Trophoblast cell (in vitro differentiated cells and primary cell): ENCODE data around the gene TAS1R3.

Experiments
- DNase-seq, 2 donors: peaks; one replicate each; pipeline ENCODE4 v3.0.0-alpha.2; 2016
- H2AFZ ChIP-seq: 2 replicates; pipeline ENCODE4 v1.6.1; 2013; ENCODE audit warnings: low read length, moderate library complexity, mild to moderate bottlenecking; ENCODE audit not compliant: insufficient read depth, poor library complexity
- H2AK5ac ChIP-seq: 2 replicates; pipeline ENCODE4 v1.6.1; 2013; ENCODE audit warnings: mild to moderate bottlenecking, low read length
- H2BK120ac ChIP-seq: 2 replicates; pipeline ENCODE4 v1.6.1; 2013; ENCODE audit warnings: low read length, mild to moderate bottlenecking, moderate library complexity; ENCODE audit not compliant: insufficient read depth, poor library complexity
- H2BK12ac ChIP-seq: 2 replicates; pipeline ENCODE4 v1.6.1; 2013; ENCODE audit warnings: mild to moderate bottlenecking, low read length, moderate library complexity
- H2BK5ac ChIP-seq: 2 replicates; pipeline ENCODE4 v1.6.1; 2013; ENCODE audit warnings: low read length, low read depth, moderate library complexity, mild to moderate bottlenecking; ENCODE audit not compliant: poor library complexity
- H3K14ac ChIP-seq: 2 replicates; pipeline ENCODE4 v1.6.1; 2013; ENCODE audit warnings: mild to moderate bottlenecking, low read length
- H3K18ac ChIP-seq: 2 replicates; pipeline ENCODE4 v1.6.1; 2013; ENCODE audit warnings: mild to moderate bottlenecking, low read length
- H3K23ac ChIP-seq: 2 replicates; pipeline ENCODE4 v1.6.1; 2013; ENCODE audit warnings: low read length
- H3K27ac ChIP-seq: 2 replicates; pipeline ENCODE4 v1.5.1; 2013; ENCODE audit warnings: low read depth, mild to moderate bottlenecking, inconsistent platforms, low read length, moderate library complexity
- H3K27me3 ChIP-seq: 2 replicates; pipeline ENCODE4 v1.6.1; 2013; ENCODE audit warnings: inconsistent platforms, mild to moderate bottlenecking, low read length, moderate library complexity; ENCODE audit not compliant: insufficient read depth
- H3K36me3 ChIP-seq, 2 experiments: 1 replicate in 1 of 2; 2 replicates in 1 of 2; pipeline ENCODE4 v1.6.1; 2013; ENCODE audit warnings: low read length in 2 of 2, mild to moderate bottlenecking in 2 of 2, moderate library complexity in 1 of 2; ENCODE audit not compliant: insufficient read depth in 2 of 2, control insufficient read depth in 1 of 2
- H3K4ac ChIP-seq: 2 replicates; pipeline ENCODE4 v1.6.1; 2013; ENCODE audit warnings: low read depth, mild to moderate bottlenecking, low read length, moderate library complexity
- H3K4me1 ChIP-seq, 2 experiments: 1 replicate in 1 of 2; 2 replicates in 1 of 2; pipeline ENCODE4 v1.6.1; 2013; ENCODE audit warnings: low read length in 2 of 2, mild to moderate bottlenecking in 2 of 2, moderate library complexity in 1 of 2; ENCODE audit not compliant: insufficient read depth in 2 of 2, control insufficient read depth in 1 of 2
- H3K4me2 ChIP-seq: 2 replicates; pipeline ENCODE4 v1.6.1; 2013; ENCODE audit warnings: inconsistent platforms, mild to moderate bottlenecking, low read length, moderate library complexity
- H3K4me3 ChIP-seq: 2 replicates; pipeline ENCODE4 v1.5.1; 2013; ENCODE audit warnings: mild to moderate bottlenecking, low read depth, low read length, inconsistent platforms
- H3K79me1 ChIP-seq: one replicate; pipeline ENCODE4 v1.6.1; 2013; ENCODE audit warnings: low read length
- H3K79me2 ChIP-seq: 2 replicates; pipeline ENCODE4 v1.6.1; 2013; ENCODE audit warnings: low read length, mild to moderate bottlenecking; ENCODE audit not compliant: control insufficient read depth, insufficient read depth, poor library complexity
- H3K9ac ChIP-seq: 2 replicates; pipeline ENCODE4 v1.6.1; 2013; ENCODE audit warnings: mild to moderate bottlenecking, low read length
- H3K9me3 ChIP-seq: 2 replicates; pipeline ENCODE4 v1.6.1; 2013; ENCODE audit warnings: low read depth, mild to moderate bottlenecking, control low read depth, inconsistent platforms, low read length; ENCODE audit not compliant: insufficient read depth
- H4K12ac ChIP-seq: 2 replicates; pipeline ENCODE4 v1.6.1; 2013; ENCODE audit warnings: low read depth, mild to moderate bottlenecking, low read length, moderate library complexity
- H4K8ac ChIP-seq: 2 replicates; pipeline ENCODE4 v1.6.1; 2013; ENCODE audit warnings: low read depth, mild to moderate bottlenecking, low read length, moderate library complexity
- H4K91ac ChIP-seq: one replicate; pipeline ENCODE4 v1.6.1; 2013; ENCODE audit warnings: low read depth, mild to moderate bottlenecking, low read length, moderate library complexity
- WGBS: extraction: QIAGEN DNeasy Blood & Tissue Kit; methylation state at CpG from one replicate; pipeline ENCODE4 v1.1.7; 2013; ENCODE audit warnings: missing lambda C conversion rate; ENCODE audit not compliant: insufficient read length, insufficient coverage; ENCODE audit errors: extremely low coverage; 5-methylcytosine and 5-hydroxymethylcytosine counted together

The TAS1R3 gene

GRCh38 chr1:1361982-1362423 lies 30.9 kb downstream of the TAS1R3 start:
- H4K8ac ChIP-seq = peak overlapping the region; percentile 8
- no peak overlapping the region for H3K4me3 ChIP-seq
- H3K79me2 ChIP-seq = peaks cover 21% of the 10 kb centered on the region
- H3K36me3 ChIP-seq = no peaks in the 10 kb centered on the region
- H3K27me3 ChIP-seq = no peaks in the 10 kb centered on the region
- H2BK120ac ChIP-seq = peak overlapping the region; percentile 14
- H3K9ac ChIP-seq = no peak overlapping the region
- H3K14ac ChIP-seq = no peak overlapping the region
- H3K18ac ChIP-seq = no peak overlapping the region
- no CpG with 5 or more reads among the region's 13 CpGs for WGBS
- no peak overlapping the region for H2AK5ac ChIP-seq
- H3K4ac ChIP-seq = no peak overlapping the region
- H2BK12ac ChIP-seq = peak overlapping the region; percentile 19
- H3K9me3 ChIP-seq = peaks cover 7% of the 10 kb centered on the region
- no peak overlapping the region for H3K4me2 ChIP-seq
- H3K79me1 ChIP-seq = peaks cover 42% of the 10 kb centered on the region
- H3K27ac ChIP-seq = peak overlapping the region; percentile 97
- peak overlapping the region; percentile 7 for H4K91ac ChIP-seq
- no peak overlapping the region for H3K23ac ChIP-seq
- H4K12ac ChIP-seq = no peak overlapping the region
- peak; percentile 73 to 83 for DNase-seq
- H2BK5ac ChIP-seq = no peak overlapping the region
- H3K4me1 ChIP-seq = peaks cover 26 to 30% of the 10 kb centered on the region in 2 experiments
- no peak overlapping the region for H2AFZ ChIP-seq

- no peaks in the 10 kb centered on the region for H3K36me3 ChIP-seq
- DNase-seq = peak; percentile 90 to 92
- no peaks in the 10 kb centered on the region for H3K27me3 ChIP-seq
- no peak overlapping the region for H2AFZ ChIP-seq
- no peak overlapping the region for H3K14ac ChIP-seq
- H3K79me2 ChIP-seq = peaks cover 10% of the 10 kb centered on the region
- H3K9me3 ChIP-seq = peaks cover 10% of the 10 kb centered on the region
- H3K4me2 ChIP-seq = no peak overlapping the region
- no peak overlapping the region for H3K4ac ChIP-seq
- WGBS = no CpG with 5 or more reads among the region's 14 CpGs
- no peak overlapping the region for H4K8ac ChIP-seq
- no peak overlapping the region for H3K4me3 ChIP-seq
- no peak overlapping the region for H3K9ac ChIP-seq
- no peak overlapping the region for H3K23ac ChIP-seq
- no peak overlapping the region for H2BK120ac ChIP-seq
- H2BK5ac ChIP-seq = no peak overlapping the region
- peaks cover 17 to 21% of the 10 kb centered on the region in 2 experiments for H3K4me1 ChIP-seq
- peaks cover 25% of the 10 kb centered on the region for H3K79me1 ChIP-seq
- no peak overlapping the region for H4K12ac ChIP-seq
- H3K18ac ChIP-seq = no peak overlapping the region
- no peak overlapping the region for H2AK5ac ChIP-seq
- no peak overlapping the region for H2BK12ac ChIP-seq
- no peak overlapping the region for H3K27ac ChIP-seq
- no peak overlapping the region for H4K91ac ChIP-seq
These were observed 33.2 kb downstream of the TAS1R3 start for GRCh38 chr1:1364266-1364665.

- Histone ChIP-seq H3K23ac (peak overlapping the region; percentile 58), H4K12ac (no peak overlapping the region), H3K4ac (no peak overlapping the region), H2BK5ac (no peak overlapping the region), H2BK120ac (no peak overlapping the region), H3K9me3 (peaks cover 10% of the 10 kb centered on the region), H4K91ac (no peak overlapping the region), H3K27ac (no peak overlapping the region), H2BK12ac (no peak overlapping the region), H2AFZ (no peak overlapping the region), H3K4me1 (peaks cover 5 to 8% of the 10 kb centered on the region in 2 experiments), H3K14ac (no peak overlapping the region), H3K79me1 (peaks cover 9% of the 10 kb centered on the region), H2AK5ac (no peak overlapping the region), H3K18ac (no peak overlapping the region), H3K9ac (no peak overlapping the region), H3K4me2 (no peak overlapping the region), H3K27me3 (no peaks in the 10 kb centered on the region), H3K36me3 (no peaks in the 10 kb centered on the region), H4K8ac (no peak overlapping the region), H3K79me2 (peaks cover under 1% of the 10 kb centered on the region), H3K4me3 (no peak overlapping the region)
- no peak for DNase-seq
- WGBS = 100% methylated on average over 10 of the region's 10 CpGs
These were observed 35.0 kb downstream of the TAS1R3 start for GRCh38 chr1:1365875-1366698.

- Histone ChIP-seq H4K91ac (no peak overlapping the region), H2AK5ac (no peak overlapping the region), H3K79me1 (peaks cover 3% of the 10 kb centered on the region), H3K36me3 (peaks cover 3 to 4% of the 10 kb centered on the region in 2 experiments), H2BK12ac (no peak overlapping the region), H3K27me3 (no peaks in the 10 kb centered on the region), H3K4ac (no peak overlapping the region), H3K27ac (no peak overlapping the region), H3K9me3 (peaks cover 10% of the 10 kb centered on the region), H2BK5ac (no peak overlapping the region), H3K4me1 (peaks cover 0 to 2% of the 10 kb centered on the region in 2 experiments), H3K14ac (no peak overlapping the region), H2BK120ac (no peak overlapping the region), H3K4me2 (no peak overlapping the region), H3K18ac (no peak overlapping the region), H3K23ac (no peak overlapping the region), H3K4me3 (no peak overlapping the region), H4K8ac (no peak overlapping the region), H2AFZ (no peak overlapping the region), H4K12ac (no peak overlapping the region), H3K79me2 (no peaks in the 10 kb centered on the region), H3K9ac (no peak overlapping the region)
- DNase-seq = no peak
- WGBS = 100% methylated on average over 3 of the region's 3 CpGs
These were observed 35.6 kb downstream of the TAS1R3 start for GRCh38 chr1:1366699-1367066.
